ENCODE measurements around the gene SLC50A1.
"Not testable (repeated sequence)": the region's sequence is repeated elsewhere in the genome, so short reads cannot be mapped to it uniquely, and the experiment has no call there.

SLC50A1 gene

GRCh38 chr1:155134880-155135414 is 705 bp upstream of the SLC50A1 start:
- DNase-seq (ENCODE audit: low spot score) = peak; percentile 25

- no peak for DNase-seq (ENCODE audit: low spot score)
Measured at GRCh38 chr1:155136748-155137147, 1.1 kb downstream of the SLC50A1 start.

GRCh38 chr1:155137154-155137949 is 1.7 kb downstream of the SLC50A1 start:
- DNase-seq (ENCODE audit: low spot score) = no peak

- DNase-seq (ENCODE audit: low spot score) = peak; percentile 84
Measured at GRCh38 chr1:155139895-155140629, 4.4 kb downstream of the SLC50A1 start, which contains the start of gene DPM3. TSS of gene DPM3 (minus strand) at chr1:155140531. CDS start at chr1:155140240, 291 bp downstream.

GRCh38 chr1:155140630-155140953 is 4.9 kb downstream of the SLC50A1 start:
- DNase-seq (ENCODE audit: low spot score) = no peak

GRCh38 chr1:155141749-155142148 is 6.1 kb downstream of the SLC50A1 start:
- no peak for DNase-seq (ENCODE audit: low spot score)

- no peak for DNase-seq (ENCODE audit: low spot score)
Measured at GRCh38 chr1:155145491-155145890, 9.8 kb downstream of the SLC50A1 start.

GRCh38 chr1:155155996-155156643 is 20.5 kb downstream of the SLC50A1 start:
- not testable (repeated sequence) for DNase-seq (ENCODE audit: low spot score)

- DNase-seq (ENCODE audit: low spot score) = no peak
Measured at GRCh38 chr1:155158991-155159390, 23.3 kb downstream of the SLC50A1 start.

- no peak for DNase-seq (ENCODE audit: low spot score)
Measured at GRCh38 chr1:155160128-155160527, 24.5 kb downstream of the SLC50A1 start.

- DNase-seq (ENCODE audit: low spot score) = not testable (repeated sequence)
Measured at GRCh38 chr1:155162631-155163030, 27.0 kb downstream of the SLC50A1 start.

- DNase-seq (ENCODE audit: low spot score) = not testable (repeated sequence)
Measured at GRCh38 chr1:155163785-155164184, 28.1 kb downstream of the SLC50A1 start.

GRCh38 chr1:155164625-155165024 is 29.0 kb downstream of the SLC50A1 start:
- DNase-seq (ENCODE audit: low spot score) = not testable (repeated sequence)

- DNase-seq (ENCODE audit: low spot score) = no peak
Measured at GRCh38 chr1:155166051-155166470, 30.4 kb downstream of the SLC50A1 start.

GRCh38 chr1:155166471-155167165 is 31.0 kb downstream of the SLC50A1 start:
- no peak for DNase-seq (ENCODE audit: low spot score)

GRCh38 chr1:155167166-155168104 is 31.8 kb downstream of the SLC50A1 start:
- peak; percentile 86 for DNase-seq (ENCODE audit: low spot score)

- not testable (repeated sequence) for DNase-seq (ENCODE audit: low spot score)
Measured at GRCh38 chr1:155168105-155168445, 32.4 kb downstream of the SLC50A1 start.

GRCh38 chr1:155168456-155169210 is 33.0 kb downstream of the SLC50A1 start:
- no peak for DNase-seq (ENCODE audit: low spot score)

- no peak for DNase-seq (ENCODE audit: low spot score)
Measured at GRCh38 chr1:155169541-155169940, 33.9 kb downstream of the SLC50A1 start.

Measured in CD4-positive, alpha-beta T cell treated with Interleukin-6 at 100 ng/mL for 8 hours (primary cell).